Skeletal muscle satellite cell (primary cell): Measurements from ENCODE around the gene C1QB.
"Not testable (repeated sequence)": the region's sequence is repeated elsewhere in the genome, so short reads cannot be mapped to it uniquely, and the experiment has no call there.

ENCODE experiments used
- H3K27me3 ChIP-seq: 2 replicates; pipeline ENCODE4 v1.7.0; 2013; ENCODE audit warnings: low read length; ENCODE audit not compliant: control insufficient read depth, insufficient read depth
- H3K36me3 ChIP-seq: 2 replicates; pipeline ENCODE4 v1.7.0; 2013; ENCODE audit warnings: mild to moderate bottlenecking, control low read depth, low read length; ENCODE audit not compliant: insufficient read depth
- H3K4me1 ChIP-seq: 2 replicates; pipeline ENCODE4 v1.7.0; 2013; ENCODE audit warnings: low read length; ENCODE audit not compliant: control insufficient read depth, insufficient read depth
- H3K4me2 ChIP-seq: 2 replicates; pipeline ENCODE4 v1.7.0; 2013; ENCODE audit warnings: mild to moderate bottlenecking, low read length
- H3K4me3 ChIP-seq: 2 replicates; pipeline ENCODE4 v1.7.0; 2013; ENCODE audit warnings: low read length
- H3K9ac ChIP-seq: 2 replicates; pipeline ENCODE4 v1.7.0; 2013; ENCODE audit warnings: mild to moderate bottlenecking, low read depth, low read length, moderate library complexity
- H3K9me3 ChIP-seq: replicated peaks from 2 replicates; pipeline ENCODE4 v1.7.0; 2013; ENCODE audit warnings: mild to moderate bottlenecking, control low read depth, low read length

The C1QB gene

DNA sequence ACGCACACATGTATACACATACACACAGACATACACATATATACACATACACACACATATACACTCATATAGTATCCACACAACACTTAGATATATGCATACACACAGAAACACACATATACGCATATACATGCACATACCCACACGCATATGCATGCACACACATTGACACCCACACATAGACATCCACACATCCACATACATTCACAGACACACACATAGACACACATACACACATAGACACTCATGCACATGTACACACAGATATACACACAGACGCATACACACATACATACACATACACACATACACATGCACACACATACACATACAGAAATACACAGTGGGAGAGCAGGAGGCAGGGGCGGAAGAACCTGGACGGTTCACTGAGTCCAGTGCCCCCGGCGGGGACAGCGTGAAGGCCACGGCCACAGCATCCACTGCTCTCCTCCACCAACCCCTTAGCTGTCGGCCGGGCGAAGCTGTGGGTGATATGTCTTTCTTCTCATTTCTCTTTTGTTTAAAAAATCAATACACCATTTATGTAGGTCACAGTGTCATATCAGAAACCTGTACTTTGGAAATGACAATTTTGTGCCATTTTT lies 2.8 kb upstream of the C1QB start:
- H3K4me3 ChIP-seq, result no peak overlapping the region
- no peaks in the 10 kb centered on the region for H3K4me1 ChIP-seq
- H3K9me3 ChIP-seq, result no peaks in the 10 kb centered on the region
- no peaks in the 10 kb centered on the region for H3K36me3 ChIP-seq
- H3K4me2 ChIP-seq, result no peak overlapping the region
- H3K9ac ChIP-seq, result no peak overlapping the region
- peaks cover 69% of the 10 kb centered on the region for H3K27me3 ChIP-seq

DNA sequence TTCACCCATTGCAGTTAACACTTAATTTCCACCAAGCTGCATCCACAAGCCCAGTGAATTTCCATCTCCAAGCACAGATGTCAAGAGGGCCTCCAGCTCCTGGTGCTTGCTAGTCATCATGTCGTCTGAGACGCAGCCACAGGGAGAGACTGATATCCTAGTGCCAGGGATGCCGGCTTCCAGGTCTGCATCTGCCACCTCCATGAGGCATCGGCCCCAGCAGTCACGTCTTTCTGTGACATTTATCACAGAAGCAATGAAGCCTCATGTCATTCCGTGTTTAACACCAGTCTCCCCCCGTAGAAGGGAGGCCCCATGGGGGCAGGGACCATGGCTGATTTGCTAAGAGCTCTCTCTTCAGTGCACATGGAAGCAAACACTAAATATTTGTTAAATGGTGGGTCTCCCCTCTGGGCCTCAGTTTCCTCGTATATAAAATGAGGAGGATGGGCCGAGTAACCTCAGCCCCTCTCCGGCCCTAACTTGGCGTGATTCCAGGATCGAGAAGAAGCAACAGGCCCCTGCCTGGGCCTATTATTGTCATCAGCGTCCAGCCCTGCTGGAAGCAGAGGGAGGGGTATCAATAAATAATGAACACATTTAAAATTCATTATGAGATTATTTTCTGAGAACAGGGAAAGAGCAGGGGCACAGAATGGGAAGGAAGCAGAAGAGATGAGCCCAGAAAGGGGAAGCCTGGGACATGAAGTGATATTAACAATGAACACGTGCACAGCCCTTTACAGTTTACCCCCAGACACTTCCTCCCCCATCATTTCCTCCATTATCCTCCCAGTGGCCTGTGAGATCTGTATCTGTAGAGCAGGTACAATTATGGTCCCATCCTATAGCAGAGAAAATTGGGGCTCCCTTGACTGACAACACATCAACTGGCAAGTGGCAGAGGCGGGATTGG lies 837 bp upstream of the C1QB start:
- Histone ChIP-seq H3K27me3 (peaks cover 74% of the 10 kb centered on the region), H3K4me3 (no peak overlapping the region), H3K9me3 (no peaks in the 10 kb centered on the region), H3K4me1 (no peaks in the 10 kb centered on the region), H3K4me2 (no peak overlapping the region), H3K9ac (no peak overlapping the region), H3K36me3 (no peaks in the 10 kb centered on the region)

DNA sequence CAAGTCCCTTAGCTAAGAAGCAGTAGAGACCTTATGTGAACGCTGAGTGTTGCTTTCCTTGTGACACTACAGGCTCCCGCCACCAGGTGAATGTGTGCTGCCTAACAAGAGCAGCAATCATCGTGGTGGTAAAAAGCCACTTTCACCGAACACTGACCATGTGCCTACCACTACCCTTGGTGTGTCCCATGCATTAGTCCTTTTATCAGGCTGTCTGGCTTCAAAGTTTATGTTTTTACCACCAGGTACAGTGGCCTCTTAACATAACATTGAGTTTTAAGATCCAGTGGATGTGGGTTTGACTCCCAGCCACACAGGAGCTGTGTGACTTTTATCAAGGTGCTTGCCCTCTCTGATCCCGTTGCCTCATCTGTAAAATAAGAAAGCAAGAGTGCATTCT lies 1.7 kb downstream of the C1QB start:
- no peak overlapping the region for H3K4me2 ChIP-seq
- no peak overlapping the region for H3K4me3 ChIP-seq
- peaks cover 80% of the 10 kb centered on the region for H3K27me3 ChIP-seq
- no peak overlapping the region for H3K9ac ChIP-seq
- H3K4me1 ChIP-seq, result no peaks in the 10 kb centered on the region
- no peaks in the 10 kb centered on the region for H3K9me3 ChIP-seq
- H3K36me3 ChIP-seq, result no peaks in the 10 kb centered on the region

DNA sequence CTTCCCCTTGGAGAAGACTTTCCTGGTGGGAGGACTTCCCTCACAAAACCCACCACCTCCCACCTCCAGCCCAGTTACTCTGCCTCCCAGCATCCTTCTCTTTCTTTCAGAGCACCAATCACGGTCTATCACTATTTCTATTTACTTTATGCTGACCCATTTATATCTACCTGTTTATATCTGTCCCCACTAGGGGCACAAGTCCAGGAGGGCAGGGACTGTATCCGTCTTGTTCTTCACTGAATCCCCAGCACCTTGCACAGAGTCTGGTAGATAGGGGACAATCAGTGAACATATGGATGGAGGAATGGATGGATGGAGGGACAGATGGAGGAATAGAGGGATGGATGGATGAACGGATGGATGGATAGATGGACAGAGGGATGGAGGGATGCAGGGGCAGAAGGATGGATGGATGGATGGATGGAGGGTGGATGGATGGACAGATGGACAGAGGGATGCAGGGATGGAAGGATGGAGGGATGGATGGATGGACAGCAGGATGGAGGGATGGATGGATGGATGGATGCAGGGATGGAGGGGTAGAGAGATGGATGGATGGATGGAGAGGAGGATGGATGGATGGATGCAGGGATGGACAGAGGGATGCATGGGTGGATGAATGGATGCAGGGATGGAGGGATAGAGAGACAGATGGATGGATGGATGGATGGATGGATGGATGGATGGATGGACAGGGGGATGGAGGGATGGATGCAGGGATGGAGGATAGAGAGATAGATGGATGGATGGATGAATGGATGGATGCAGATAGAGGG lies 5.5 kb downstream of the C1QB start:
- H3K4me1 ChIP-seq, result no peaks in the 10 kb centered on the region
- no peak overlapping the region for H3K9ac ChIP-seq
- no peaks in the 10 kb centered on the region for H3K36me3 ChIP-seq
- H3K27me3 ChIP-seq, result peaks cover 83% of the 10 kb centered on the region
- H3K4me2 ChIP-seq, result no peak overlapping the region
- H3K4me3 ChIP-seq, result no peak overlapping the region
- H3K9me3 ChIP-seq, result no peaks in the 10 kb centered on the region

DNA sequence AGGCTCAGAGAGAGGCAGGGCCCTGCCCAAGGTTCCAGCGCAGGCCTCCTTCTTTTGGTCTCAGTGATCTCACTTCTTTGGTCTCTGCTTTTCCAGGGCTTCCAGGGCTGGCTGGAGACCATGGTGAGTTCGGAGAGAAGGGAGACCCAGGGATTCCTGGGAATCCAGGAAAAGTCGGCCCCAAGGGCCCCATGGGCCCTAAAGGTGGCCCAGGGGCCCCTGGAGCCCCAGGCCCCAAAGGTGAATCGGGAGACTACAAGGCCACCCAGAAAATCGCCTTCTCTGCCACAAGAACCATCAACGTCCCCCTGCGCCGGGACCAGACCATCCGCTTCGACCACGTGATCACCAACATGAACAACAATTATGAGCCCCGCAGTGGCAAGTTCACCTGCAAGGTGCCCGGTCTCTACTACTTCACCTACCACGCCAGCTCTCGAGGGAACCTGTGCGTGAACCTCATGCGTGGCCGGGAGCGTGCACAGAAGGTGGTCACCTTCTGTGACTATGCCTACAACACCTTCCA lies 7.7 kb downstream of the C1QB start:
- Histone ChIP-seq H3K36me3 (no peaks in the 10 kb centered on the region), H3K27me3 (peaks cover 75% of the 10 kb centered on the region), H3K4me1 (no peaks in the 10 kb centered on the region), H3K4me3 (no peak overlapping the region), H3K9me3 (no peaks in the 10 kb centered on the region), H3K9ac (no peak overlapping the region), H3K4me2 (no peak overlapping the region)

DNA sequence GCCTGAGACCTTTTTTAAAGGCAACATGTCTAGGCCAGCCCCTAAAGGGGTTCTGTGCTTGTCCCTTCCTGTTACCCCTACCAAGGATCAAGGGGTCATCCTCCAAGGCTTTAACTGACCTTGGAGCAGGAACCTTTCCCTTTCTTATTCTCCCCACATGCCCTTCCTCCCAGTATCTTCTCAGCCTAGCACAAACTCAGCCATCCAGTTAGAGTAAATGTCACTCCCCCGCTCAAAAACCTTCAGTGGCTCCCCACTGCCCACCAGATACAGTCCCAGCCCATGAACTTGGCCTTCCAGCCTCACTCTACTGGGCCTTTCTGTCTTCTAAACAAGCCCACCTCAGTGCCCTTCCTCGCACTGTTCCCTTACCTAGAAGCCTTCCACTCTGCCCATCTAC lies 8.8 kb downstream of the C1QB start:
- Histone ChIP-seq H3K36me3 (no peaks in the 10 kb centered on the region), H3K27me3 (peaks cover 69% of the 10 kb centered on the region), H3K4me3 (no peak overlapping the region), H3K4me1 (no peaks in the 10 kb centered on the region), H3K9me3 (no peaks in the 10 kb centered on the region), H3K9ac (no peak overlapping the region), H3K4me2 (no peak overlapping the region)

DNA sequence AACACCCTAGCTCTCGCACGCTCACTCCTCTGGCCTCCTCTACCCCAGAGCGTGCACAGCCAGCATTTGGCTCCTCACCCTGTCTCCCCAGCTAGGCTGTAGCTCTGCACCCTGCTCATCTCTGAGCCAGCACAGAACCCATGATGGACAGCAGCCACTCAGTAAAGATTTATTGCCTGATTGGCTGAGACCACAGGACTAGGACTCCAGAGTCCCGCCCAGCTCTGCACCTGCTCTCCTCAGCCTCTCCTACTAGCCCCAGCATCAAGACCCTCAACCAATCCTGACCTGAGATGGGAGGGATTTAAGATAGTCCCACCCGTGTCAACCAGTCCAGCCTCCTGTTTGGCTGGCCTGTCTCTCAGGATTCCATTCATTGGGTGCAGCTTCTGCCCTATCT lies 9.3 kb downstream of the C1QB start:
- H3K9me3 ChIP-seq, result no peaks in the 10 kb centered on the region
- no peak overlapping the region for H3K9ac ChIP-seq
- H3K27me3 ChIP-seq, result peaks cover 69% of the 10 kb centered on the region
- H3K4me1 ChIP-seq, result no peaks in the 10 kb centered on the region
- no peak overlapping the region for H3K4me2 ChIP-seq
- no peaks in the 10 kb centered on the region for H3K36me3 ChIP-seq
- H3K4me3 ChIP-seq, result no peak overlapping the region

DNA sequence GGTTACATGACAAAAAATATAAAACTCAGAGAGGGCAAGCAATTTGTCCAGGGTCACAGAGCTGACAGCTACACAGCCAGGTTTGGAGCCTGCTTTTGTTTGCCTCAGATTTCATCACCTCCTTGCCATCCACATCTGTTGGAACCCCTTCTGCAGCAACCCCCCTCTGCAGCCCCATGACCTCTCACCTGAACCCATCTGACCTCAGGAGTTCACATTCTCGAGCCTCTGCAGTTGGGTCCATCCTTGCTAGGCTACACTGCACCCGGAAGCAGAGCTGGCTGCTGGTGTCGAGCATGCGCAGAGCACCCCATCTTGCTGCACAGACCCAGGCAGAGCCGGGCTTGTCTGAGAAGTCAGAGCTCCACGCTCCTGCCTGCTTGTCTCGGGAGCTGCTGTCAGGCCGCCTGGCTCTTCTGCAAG lies 10.0 kb downstream of the C1QB start:
- Histone ChIP-seq H3K27me3 (peaks cover 69% of the 10 kb centered on the region), H3K4me2 (no peak overlapping the region), H3K4me1 (no peaks in the 10 kb centered on the region), H3K9me3 (no peaks in the 10 kb centered on the region), H3K9ac (no peak overlapping the region), H3K4me3 (no peak overlapping the region), H3K36me3 (no peaks in the 10 kb centered on the region)

DNA sequence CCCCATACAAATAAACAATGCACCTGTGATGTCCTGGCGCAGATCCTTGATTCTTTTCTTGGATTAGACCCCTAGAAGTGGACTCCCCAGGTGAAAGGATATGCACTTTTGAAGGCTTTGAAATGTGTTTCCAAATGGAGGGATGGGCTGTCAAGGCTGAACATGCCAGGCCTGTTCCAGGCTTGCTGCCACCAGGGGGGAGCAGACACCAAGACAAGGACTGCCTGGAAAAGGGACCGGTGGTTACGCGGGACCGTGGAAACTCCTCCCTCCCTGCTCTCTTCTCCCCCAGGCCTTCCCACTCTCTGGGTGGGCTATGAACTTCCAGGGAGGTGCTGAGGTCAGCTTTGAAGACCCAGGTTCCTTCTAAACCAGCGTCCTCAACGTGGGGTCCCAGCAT lies 12.7 kb downstream of the C1QB start:
- no peak overlapping the region for H3K4me2 ChIP-seq

DNA sequence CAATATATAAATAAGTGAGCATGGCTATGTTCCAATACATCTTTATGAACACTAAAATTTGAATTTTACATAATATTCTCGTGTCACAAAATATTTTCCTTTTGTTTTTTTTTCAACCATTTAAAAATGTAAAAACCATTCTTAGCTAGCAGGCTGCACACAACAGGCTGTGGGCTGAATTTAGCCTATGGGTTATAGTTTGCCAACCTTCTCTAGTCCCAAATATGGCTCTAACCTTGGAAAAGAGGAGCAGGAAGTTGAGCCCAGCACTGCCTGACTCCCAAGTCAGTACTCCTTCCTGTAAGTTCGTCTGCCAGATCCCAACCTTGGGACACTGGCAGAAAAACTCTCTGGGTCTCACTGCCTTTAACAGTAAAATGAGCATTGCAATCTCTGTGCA lies 13.4 kb downstream of the C1QB start:
- no peak overlapping the region for H3K4me2 ChIP-seq
- H3K27me3 ChIP-seq, result peaks cover 74% of the 10 kb centered on the region
- no peak overlapping the region for H3K4me3 ChIP-seq
- H3K4me1 ChIP-seq, result no peaks in the 10 kb centered on the region
- no peaks in the 10 kb centered on the region for H3K9me3 ChIP-seq
- no peaks in the 10 kb centered on the region for H3K36me3 ChIP-seq
- no peak overlapping the region for H3K9ac ChIP-seq

More for the DNA sequence above, 12.7 kb downstream of the C1QB start:
- H3K4me1 ChIP-seq, result no peaks in the 10 kb centered on the region
- H3K4me3 ChIP-seq, result no peak overlapping the region
- peaks cover 71% of the 10 kb centered on the region for H3K27me3 ChIP-seq
- H3K36me3 ChIP-seq, result no peaks in the 10 kb centered on the region
- no peak overlapping the region for H3K9ac ChIP-seq
- H3K9me3 ChIP-seq, result no peaks in the 10 kb centered on the region

DNA sequence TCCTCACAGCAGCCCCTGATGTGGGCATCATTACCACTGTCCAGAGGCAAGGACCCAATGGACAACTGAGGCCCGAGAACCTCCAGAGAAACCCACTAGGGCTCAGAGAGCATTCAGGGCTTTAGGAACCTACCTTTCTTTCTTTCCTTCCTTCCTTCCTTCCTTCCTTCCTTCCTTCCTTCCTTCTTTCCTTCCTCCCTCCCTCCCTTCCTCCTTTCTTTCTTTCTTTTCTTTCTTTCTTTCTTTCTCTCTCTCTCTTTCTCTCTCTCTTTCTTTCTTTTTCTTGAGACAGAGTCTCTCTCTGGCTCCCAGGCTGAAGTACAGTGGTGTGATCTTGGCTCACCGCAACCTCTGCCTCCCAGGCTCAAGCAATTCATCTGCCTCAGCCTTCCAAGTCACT lies 15.8 kb downstream of the C1QB start:
- not testable (repeated sequence) for H3K4me3 ChIP-seq, H3K36me3 ChIP-seq, H3K9me3 ChIP-seq, H3K4me2 ChIP-seq, H3K4me1 ChIP-seq, H3K9ac ChIP-seq
- H3K27me3 ChIP-seq, result peaks cover 85% of the 10 kb centered on the region
